Endothelial cell (in vitro differentiated cells): ENCODE data around the gene RAD51B. TPM values are rescaled to one million over a fixed set of nuclear protein-coding genes. Genes with fewer than 3 reads are reported as not detected.

Experiments used
- DNase-seq: peaks from one replicate; pipeline ENCODE4 v3.0.0; 2021; ENCODE audit warnings: low spot score
- H3K27ac Mint-ChIP-seq: one replicate; pipeline ENCODE4 v1.8.0; 2021; ENCODE audit warnings: mixed read lengths, inconsistent platforms; ENCODE audit not compliant: unreplicated experiment
- H3K27me3 Mint-ChIP-seq: one replicate; pipeline ENCODE4 v1.8.0; 2021; ENCODE audit warnings: mild to moderate bottlenecking, moderate library complexity, mixed read lengths, inconsistent platforms; ENCODE audit not compliant: unreplicated experiment
- H3K36me3 Mint-ChIP-seq: one replicate; pipeline ENCODE4 v1.8.0; 2021; ENCODE audit warnings: mild to moderate bottlenecking, low read depth, mixed read lengths, inconsistent platforms; ENCODE audit not compliant: unreplicated experiment
- H3K4me1 Mint-ChIP-seq: one replicate; pipeline ENCODE4 v1.8.0; 2021; ENCODE audit warnings: mild to moderate bottlenecking, mixed read lengths, inconsistent platforms; ENCODE audit not compliant: unreplicated experiment
- H3K4me3 Mint-ChIP-seq: one replicate; pipeline ENCODE4 v1.8.0; 2021; ENCODE audit warnings: mild to moderate bottlenecking, mixed read lengths, inconsistent platforms; ENCODE audit not compliant: unreplicated experiment
- H3K9me3 Mint-ChIP-seq: one replicate; pipeline ENCODE4 v1.8.0; 2021; ENCODE audit warnings: mixed read lengths, inconsistent platforms; ENCODE audit not compliant: unreplicated experiment
- CTCF ChIP-seq: fragments of 200-600 bp; sonication (generic); IDR thresholded peaks from one replicate; pipeline ENCODE4 v1.5.0; 2021; ENCODE audit warnings: antibody characterized with exemption; ENCODE audit not compliant: unreplicated experiment
- total RNA-seq: library from RNA; stranded (reverse); fragmentation: NEBNext Ultra II Directional; extraction: Animal tissue kit (Norgen Biotek cat#: 25700); gene quantifications from one replicate; pipeline ENCODE4 v1.2.1, GENCODE V29; 2021; ENCODE audit not compliant: unreplicated experiment

Gene RAD51B
- total RNA-seq, 1 donor from 2014 or later: 23.5 TPM

DNA sequence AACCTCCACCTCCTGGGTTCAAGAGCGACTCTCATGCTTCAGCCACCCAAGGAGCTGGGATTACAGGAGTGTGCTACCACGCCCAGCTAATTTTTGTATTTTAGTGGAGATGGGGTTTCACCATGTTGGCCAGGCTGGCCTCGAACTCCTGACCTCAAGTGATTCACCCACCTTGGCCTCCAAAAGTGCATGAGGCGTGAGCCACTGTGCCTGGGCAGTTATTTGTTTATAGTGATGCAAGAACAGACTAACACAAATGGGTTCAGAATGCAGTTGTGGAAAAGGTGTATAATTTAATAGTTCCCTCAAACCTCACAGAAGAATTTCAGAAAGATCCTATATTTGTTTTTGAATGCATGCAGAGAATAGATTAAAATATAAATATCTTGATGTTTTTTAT is 526.2 kb downstream of the RAD51B start:
- DNase-seq: no peak
- TF ChIP-seq CTCF: no peak
- H3K36me3 Mint-ChIP-seq: peaks cover 14% of the 10 kb centered on the region
- H3K27ac Mint-ChIP-seq: no peak overlapping the region
- H3K9me3 Mint-ChIP-seq: no peaks in the 10 kb centered on the region
- H3K27me3 Mint-ChIP-seq: peaks cover 1% of the 10 kb centered on the region
- H3K4me1 Mint-ChIP-seq: peaks cover 21% of the 10 kb centered on the region
- H3K4me3 Mint-ChIP-seq: no peak overlapping the region

GRCh38 chr14:68346556-68347343 is 527.2 kb downstream of the RAD51B start:
- peaks cover 1% of the 10 kb centered on the region for H3K27me3 Mint-ChIP-seq
- no peaks in the 10 kb centered on the region for H3K9me3 Mint-ChIP-seq
- no peak for DNase-seq
- no peak overlapping the region for H3K27ac Mint-ChIP-seq
- peaks cover 14% of the 10 kb centered on the region for H3K36me3 Mint-ChIP-seq
- peaks cover 14% of the 10 kb centered on the region for H3K4me1 Mint-ChIP-seq
- TF ChIP-seq CTCF: no peak
- H3K4me3 Mint-ChIP-seq: peak overlapping the region; percentile 3

DNA sequence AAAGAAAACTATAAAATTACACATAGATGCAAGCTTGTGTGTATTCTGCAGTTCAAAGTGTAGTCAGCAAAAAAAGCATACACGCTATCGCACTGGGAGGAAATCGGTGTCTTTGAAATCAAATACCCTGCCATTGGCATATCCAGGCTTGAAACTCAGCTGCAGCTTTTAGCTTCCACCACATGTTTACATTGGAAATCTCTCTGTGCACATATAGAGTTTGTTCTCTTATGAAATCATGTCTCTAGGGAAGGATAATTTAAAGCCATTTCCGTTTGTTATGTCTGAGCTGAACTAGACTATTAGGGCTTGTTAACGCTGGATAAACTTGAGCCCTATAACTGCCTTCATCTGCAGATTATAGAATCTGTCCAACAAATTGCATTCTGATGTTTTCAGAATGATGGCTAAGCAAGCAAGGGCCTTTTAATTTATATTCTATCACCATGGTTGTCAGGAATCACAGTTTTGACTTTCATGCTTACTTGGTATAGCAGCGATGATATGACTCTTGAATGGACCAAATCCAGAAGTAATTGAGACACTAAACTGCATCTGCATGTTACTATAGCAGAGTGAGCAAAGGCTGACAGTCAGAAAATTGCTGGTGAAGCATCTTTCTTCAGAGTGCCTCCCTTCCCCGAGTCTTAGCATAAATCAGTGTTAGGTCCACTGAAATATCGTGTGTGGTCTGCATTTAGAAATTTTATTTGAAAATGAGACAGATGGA is 530.5 kb downstream of the RAD51B start:
- H3K27me3 Mint-ChIP-seq: no peaks in the 10 kb centered on the region
- no peak overlapping the region for H3K4me3 Mint-ChIP-seq
- H3K27ac Mint-ChIP-seq: no peak overlapping the region
- peaks cover 11% of the 10 kb centered on the region for H3K36me3 Mint-ChIP-seq
- peaks cover 9% of the 10 kb centered on the region for H3K4me1 Mint-ChIP-seq
- no peak for DNase-seq
- TF ChIP-seq CTCF: no peak
- H3K9me3 Mint-ChIP-seq: no peaks in the 10 kb centered on the region

GRCh38 chr14:68355415-68355814 is 535.8 kb downstream of the RAD51B start:
- no peak overlapping the region for H3K27ac Mint-ChIP-seq
- peaks cover 4% of the 10 kb centered on the region for H3K27me3 Mint-ChIP-seq
- no peak for TF ChIP-seq CTCF
- peaks cover 5% of the 10 kb centered on the region for H3K36me3 Mint-ChIP-seq
- no peak overlapping the region for H3K4me3 Mint-ChIP-seq
- no peak for DNase-seq
- H3K9me3 Mint-ChIP-seq: no peaks in the 10 kb centered on the region
- H3K4me1 Mint-ChIP-seq: peaks cover 25% of the 10 kb centered on the region

DNA sequence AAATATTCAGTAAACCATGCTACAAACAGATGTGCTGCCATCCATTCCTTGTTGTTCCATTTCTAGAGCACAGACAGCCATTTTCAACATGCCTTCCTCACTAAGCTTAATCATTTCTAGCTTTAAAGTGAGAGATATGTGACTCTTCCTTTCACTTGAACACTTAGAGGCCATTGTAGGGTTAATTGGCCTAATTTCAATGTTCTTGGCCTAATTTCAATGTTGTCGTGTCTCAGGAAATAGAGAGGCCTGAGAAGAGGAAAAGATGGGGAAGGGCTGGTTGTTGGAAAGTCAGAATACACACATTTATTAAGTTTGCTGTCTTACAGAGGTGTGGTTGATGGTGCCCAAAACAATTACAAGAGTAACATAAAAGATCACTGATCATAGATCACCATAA is 538.2 kb downstream of the RAD51B start:
- Mint-ChIP-seq H3K4me3 (no peak overlapping the region), H3K36me3 (peaks cover 6% of the 10 kb centered on the region)
- no peak for DNase-seq

More for the DNA sequence above, 538.2 kb downstream of the RAD51B start:
- H3K27ac Mint-ChIP-seq: no peak overlapping the region
- H3K4me1 Mint-ChIP-seq: peaks cover 35% of the 10 kb centered on the region
- no peak for TF ChIP-seq CTCF
- H3K27me3 Mint-ChIP-seq: peaks cover 4% of the 10 kb centered on the region
- H3K9me3 Mint-ChIP-seq: no peaks in the 10 kb centered on the region
